Right atrium auricular region (tissue), 2 donors: ENCODE measurements around the gene RFX1. TPM values are rescaled to one million over a fixed set of nuclear protein-coding genes. Genes with fewer than 3 reads are reported as not detected.
"Not testable (repeated sequence)": the region's sequence is repeated elsewhere in the genome, so short reads cannot be mapped to it uniquely, and the experiment has no call there.

Experiments
- DNase-seq: peaks from one replicate; pipeline ENCODE4 v3.0.0-alpha.2; 2019; ENCODE audit warnings: low spot score
- H3K27ac ChIP-seq, 2 donors: fragments of 200-600 bp; sonication (generic); 1 replicate in 1 of 2; 2 replicates in 1 of 2; pipeline ENCODE4 v1.5.1; 2016 to 2019
- H3K27me3 ChIP-seq, 2 donors: fragments of 200-600 bp; sonication (generic); one replicate each; pipeline versions ENCODE4 v1.5.1 to v1.6.0; 2017 to 2019
- H3K36me3 ChIP-seq: fragments of 200-600 bp; sonication (generic); one replicate; pipeline ENCODE4 v1.5.1; 2016
- H3K4me1 ChIP-seq, 2 donors: fragments of 200-600 bp; sonication (generic); one replicate each; pipeline versions ENCODE4 v1.5.1 to v1.6.0; 2017 to 2019
- H3K4me3 ChIP-seq, 2 donors: fragments of 200-600 bp; sonication (generic); 1 replicate in 1 of 2; 2 replicates in 1 of 2; pipeline ENCODE4 v1.5.1; 2017 to 2019; ENCODE audit warnings: mild to moderate bottlenecking in 1 of 2, moderate library complexity in 1 of 2
- H3K9me3 ChIP-seq, 2 donors: fragments of 200-600 bp; sonication (generic); one replicate each; pipeline ENCODE4 v1.5.1; 2019
- CTCF ChIP-seq, 2 donors: fragments of 200-600 bp; sonication (generic); IDR thresholded peaks; one replicate each; pipeline ENCODE4 v1.5.1; 2019; ENCODE audit warnings: antibody characterized with exemption in 2 of 2
- total RNA-seq, 2 donors: library from RNA; depleted of rRNA; stranded (reverse); fragments of >200 nt; gene quantifications; one replicate each; pipeline ENCODE4 v1.1.0, GENCODE V29; 2016

The RFX1 gene
- total RNA-seq, 2 donors from 2014 or later, result 3.2 to 5.2 TPM

GRCh38 chr19:14022469-14022868 lies 16.3 kb upstream of the RFX1 start:
- no peaks in the 10 kb centered on the region for H3K4me1 ChIP-seq
- H3K27ac ChIP-seq, result no peak overlapping the region
- H3K9me3 ChIP-seq, result no peaks in the 10 kb centered on the region
- DNase-seq, result no peak
- no peak overlapping the region for H3K4me3 ChIP-seq
- H3K36me3 ChIP-seq, result no peaks in the 10 kb centered on the region
- no peak for TF ChIP-seq CTCF (IDR thresholded peaks at IDR 0.05)
- no peaks in the 10 kb centered on the region for H3K27me3 ChIP-seq

GRCh38 chr19:14021474-14021873 lies 15.4 kb upstream of the RFX1 start:
- no peaks in the 10 kb centered on the region for H3K36me3 ChIP-seq
- TF ChIP-seq CTCF (IDR thresholded peaks at IDR 0.05), result no peak

GRCh38 chr19:14019739-14020138 lies 13.6 kb upstream of the RFX1 start:
- not testable (repeated sequence) for H3K4me3 ChIP-seq, H3K36me3 ChIP-seq, H3K27me3 ChIP-seq, H3K9me3 ChIP-seq, H3K4me1 ChIP-seq, DNase-seq, H3K27ac ChIP-seq

More at GRCh38 chr19:14021474-14021873, 15.4 kb upstream of the RFX1 start:
- Histone ChIP-seq H3K27me3 (no peaks in the 10 kb centered on the region), H3K9me3 (no peaks in the 10 kb centered on the region), H3K4me3 (no peak overlapping the region), H3K4me1 (no peaks in the 10 kb centered on the region), H3K27ac (no peak overlapping the region)
- no peak for DNase-seq

GRCh38 chr19:14019100-14019499 lies 13.0 kb upstream of the RFX1 start:
- Histone ChIP-seq H3K27ac (no peak overlapping the region), H3K4me3 (no peak overlapping the region), H3K36me3 (no peaks in the 10 kb centered on the region), H3K9me3 (no peaks in the 10 kb centered on the region), H3K4me1 (no peaks in the 10 kb centered on the region), H3K27me3 (no peaks in the 10 kb centered on the region)
- no peak for DNase-seq
- TF ChIP-seq CTCF (IDR thresholded peaks at IDR 0.05), result no peak

GRCh38 chr19:14015524-14016035 lies 9.5 kb upstream of the RFX1 start:
- TF ChIP-seq CTCF (IDR thresholded peaks at IDR 0.05), result no peak
- no peaks in the 10 kb centered on the region for H3K9me3 ChIP-seq
- no peak for DNase-seq
- H3K27ac ChIP-seq, result no peak overlapping the region
- no peaks in the 10 kb centered on the region for H3K36me3 ChIP-seq
- no peak overlapping the region for H3K4me3 ChIP-seq
- no peaks in the 10 kb centered on the region for H3K27me3 ChIP-seq
- no peaks in the 10 kb centered on the region for H3K4me1 ChIP-seq

- no peak for TF ChIP-seq CTCF (IDR thresholded peaks at IDR 0.05)
- Histone ChIP-seq H3K27ac (no peak overlapping the region), H3K9me3 (no peaks in the 10 kb centered on the region), H3K4me1 (no peaks in the 10 kb centered on the region), H3K36me3 (no peaks in the 10 kb centered on the region), H3K27me3 (no peaks in the 10 kb centered on the region), H3K4me3 (no peak overlapping the region)
- no peak for DNase-seq
Measured at GRCh38 chr19:14012378-14012915, 6.3 kb upstream of the RFX1 start.
